ENCODE data around the gene EEF1G.
A peak's percentile ranks its signal among the peaks of the same experiment; 100 is the strongest.
"Not testable (repeated sequence)": the region's sequence is repeated elsewhere in the genome, so short reads cannot be mapped to it uniquely, and the experiment has no call there.

EEF1G gene

GRCh38 chr11:62575156-62575555 is 1.5 kb upstream of the EEF1G start:
- no peak for DNase-seq

- peak; percentile 68 for DNase-seq
Measured at GRCh38 chr11:62574363-62575071, 826 bp upstream of the EEF1G start.

GRCh38 chr11:62573006-62573591 is 592 bp downstream of the EEF1G start:
- no peak for DNase-seq

- DNase-seq = no peak
Measured at GRCh38 chr11:62572431-62572830, 1.3 kb downstream of the EEF1G start.

- not testable (repeated sequence) for DNase-seq
Measured at GRCh38 chr11:62571493-62571892, 2.2 kb downstream of the EEF1G start.

- not testable (repeated sequence) for DNase-seq
Measured at GRCh38 chr11:62570903-62571302, 2.8 kb downstream of the EEF1G start.

GRCh38 chr11:62569611-62570010 is 4.1 kb downstream of the EEF1G start:
- DNase-seq = no peak

- DNase-seq = no peak
Measured at GRCh38 chr11:62567018-62567633, 6.6 kb downstream of the EEF1G start.

- no peak for DNase-seq
Measured at GRCh38 chr11:62566247-62566646, 7.4 kb downstream of the EEF1G start.

GRCh38 chr11:62565100-62565802 is 8.4 kb downstream of the EEF1G start:
- DNase-seq = no peak

GRCh38 chr11:62561677-62562230 is 11.9 kb downstream of the EEF1G start:
- DNase-seq = not testable (repeated sequence)

GRCh38 chr11:62560566-62561103 is 13.1 kb downstream of the EEF1G start:
- DNase-seq = peak; percentile 88

GRCh38 chr11:62559626-62560025 is 14.1 kb downstream of the EEF1G start:
- not testable (repeated sequence) for DNase-seq

GRCh38 chr11:62559204-62559603 is 14.5 kb downstream of the EEF1G start:
- DNase-seq = no peak

- DNase-seq = no peak
Measured at GRCh38 chr11:62558669-62559068, 15.0 kb downstream of the EEF1G start.

- no peak for DNase-seq
Measured at GRCh38 chr11:62556875-62557631, 16.6 kb downstream of the EEF1G start.

GRCh38 chr11:62556108-62556874 is 17.4 kb downstream of the EEF1G start:
- peak; percentile 91 for DNase-seq

GRCh38 chr11:62555464-62556107 is 18.1 kb downstream of the EEF1G start:
- DNase-seq = peak; percentile 70

GRCh38 chr11:62554387-62555167 is 19.1 kb downstream of the EEF1G start:
- peak; percentile 81 for DNase-seq

GRCh38 chr11:62553839-62554361 is 19.8 kb downstream of the EEF1G start:
- DNase-seq = no peak
